DMS114 treated with DMSO at 0.1 percent for 48 hours (cell line): ENCODE data around the gene MEIS3.

ENCODE experiments used
- DNase-seq: peaks from one replicate; lab custom pipeline; 2025; ENCODE audit not compliant: unreplicated experiment; lab: John Stamatoyannopoulos, UW

MEIS3 gene

DNA sequence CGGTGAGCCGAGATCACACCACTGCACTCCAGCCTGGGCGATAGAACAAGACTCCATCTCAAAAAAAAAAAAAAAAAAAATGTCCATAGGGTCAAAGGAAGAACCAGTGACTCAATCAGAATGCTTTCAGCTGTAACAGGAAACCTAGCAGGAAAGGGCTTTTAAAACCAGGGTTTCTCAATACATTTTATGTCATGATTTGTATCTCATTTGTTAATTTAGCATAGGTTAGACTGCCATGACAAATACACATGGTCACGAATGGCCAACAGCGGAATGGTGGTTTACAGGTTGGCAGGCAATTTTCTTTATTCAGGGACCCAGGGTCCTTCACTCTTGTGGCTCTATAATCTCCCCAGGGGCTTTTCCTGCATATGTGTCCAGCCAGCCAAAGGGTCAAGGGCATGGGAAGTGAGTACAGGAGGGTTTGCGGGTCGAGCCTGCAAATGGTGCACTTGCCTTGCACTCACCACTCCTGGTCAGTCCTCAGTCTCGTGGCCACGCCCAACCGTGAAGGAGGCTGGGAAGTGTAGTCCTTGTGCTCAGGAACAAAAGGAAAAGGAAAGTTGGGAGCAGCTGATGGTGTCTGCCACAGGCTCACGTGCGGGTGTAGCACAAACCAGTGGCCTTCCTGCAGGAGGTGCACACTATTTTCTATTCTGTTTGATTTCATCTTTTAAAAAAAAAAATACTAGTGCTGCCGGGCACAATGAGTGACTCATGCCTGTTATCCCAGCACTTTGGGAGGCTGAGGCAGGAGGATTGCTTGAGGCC is 55.4 kb downstream of the MEIS3 start:
- no peak for DNase-seq

DNA sequence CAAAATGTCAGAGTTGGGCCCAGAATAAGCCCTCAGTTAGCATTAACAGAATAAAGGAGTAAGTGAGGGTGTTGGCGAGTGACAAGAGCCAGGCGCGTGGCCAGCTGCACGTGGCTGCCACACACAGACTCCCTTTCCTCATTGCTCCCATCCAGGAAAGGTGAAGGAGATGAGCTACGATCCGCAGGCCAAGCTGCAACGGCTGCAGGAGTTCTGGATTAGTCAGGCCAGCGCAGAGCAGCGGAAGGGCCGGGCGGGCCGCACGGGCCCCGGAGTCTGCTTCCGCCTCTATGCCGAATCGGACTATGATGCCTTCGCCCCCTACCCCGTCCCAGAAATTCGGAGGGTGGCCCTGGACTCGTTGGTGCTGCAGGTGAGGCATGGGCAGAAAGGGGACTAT is 57.0 kb downstream of the MEIS3 start:
- no peak for DNase-seq

DNA sequence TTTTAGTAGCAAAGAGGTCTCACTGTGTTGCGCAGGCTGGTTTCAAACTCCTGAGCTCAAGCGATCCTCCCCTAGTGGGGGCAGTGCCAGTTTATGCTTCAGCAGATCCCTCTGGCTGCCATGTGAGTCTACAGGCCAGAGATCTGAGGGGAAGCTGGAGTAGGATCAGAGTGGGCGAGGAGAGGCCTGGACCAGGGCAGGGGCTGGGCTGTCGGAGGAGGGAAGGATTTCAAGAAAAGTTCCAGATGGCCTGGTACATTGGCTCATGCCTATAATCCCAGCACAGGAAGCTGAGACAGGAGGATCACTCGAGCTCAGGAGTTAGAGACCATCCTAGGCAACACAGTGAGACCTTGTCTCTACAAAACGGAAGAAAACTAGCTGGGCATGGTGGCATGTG is 60.4 kb downstream of the MEIS3 start:
- DNase-seq, result no peak

DNA sequence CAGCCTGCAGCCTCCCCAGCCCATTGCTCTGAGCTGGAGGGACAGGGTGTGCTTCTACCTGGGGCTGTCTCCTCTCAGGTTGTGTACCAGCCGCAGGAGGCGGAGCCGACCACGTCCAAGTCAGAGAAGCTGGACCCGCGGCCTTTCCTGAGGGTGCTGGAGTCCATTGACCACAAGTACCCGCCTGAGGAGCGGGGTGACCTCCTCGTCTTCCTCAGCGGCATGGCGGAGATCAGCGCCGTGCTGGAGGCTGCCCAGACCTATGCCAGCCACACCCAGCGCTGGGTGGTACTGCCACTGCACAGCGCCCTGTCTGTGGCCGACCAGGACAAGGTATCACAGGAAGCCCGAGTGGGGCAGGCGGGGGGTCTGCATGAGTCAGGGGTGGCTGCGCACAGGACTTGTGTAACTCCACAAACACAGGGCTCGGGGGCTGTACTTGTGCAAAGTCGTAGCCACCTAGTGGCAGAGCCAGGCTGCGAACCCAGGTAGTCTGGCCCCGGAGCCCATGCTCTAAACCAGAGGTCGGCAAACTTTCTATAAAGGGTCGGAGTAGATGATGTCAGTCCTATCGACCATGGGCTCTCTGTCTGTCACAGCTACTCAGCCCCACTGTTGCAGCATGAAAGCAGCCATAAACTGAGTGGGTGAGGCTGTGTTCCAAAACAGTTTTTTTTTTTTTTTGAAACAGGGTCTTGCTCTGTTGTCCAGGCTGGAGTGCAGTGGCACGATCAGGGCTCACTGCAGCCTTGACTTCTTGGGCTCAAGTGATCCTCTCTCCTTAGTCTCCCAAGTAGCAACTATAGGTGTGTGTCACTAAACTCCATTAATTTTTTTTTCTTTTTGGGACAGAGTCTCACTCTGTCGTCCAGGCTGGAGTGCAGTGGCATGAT is 61.3 kb downstream of the MEIS3 start:
- DNase-seq, result no peak

DNA sequence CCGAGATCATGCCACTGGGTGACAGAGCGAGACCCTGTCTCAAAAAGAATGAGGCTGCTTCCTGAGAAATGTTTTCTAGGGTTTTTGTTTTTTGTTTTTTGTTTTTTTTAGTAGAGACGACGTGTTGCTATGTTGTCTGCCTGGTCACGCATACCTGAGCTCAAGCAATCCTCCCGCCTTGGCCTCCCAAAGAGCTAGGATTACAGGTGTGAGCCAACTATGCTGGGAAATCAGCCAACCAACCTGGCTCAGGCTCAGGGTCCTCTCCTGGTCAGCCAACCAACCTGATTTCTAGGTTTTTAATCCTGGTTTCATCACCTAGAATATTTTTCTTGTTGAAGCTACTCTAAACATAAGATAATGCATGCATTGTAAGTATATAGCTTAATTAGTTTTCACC is 62.4 kb downstream of the MEIS3 start:
- no peak for DNase-seq

DNA sequence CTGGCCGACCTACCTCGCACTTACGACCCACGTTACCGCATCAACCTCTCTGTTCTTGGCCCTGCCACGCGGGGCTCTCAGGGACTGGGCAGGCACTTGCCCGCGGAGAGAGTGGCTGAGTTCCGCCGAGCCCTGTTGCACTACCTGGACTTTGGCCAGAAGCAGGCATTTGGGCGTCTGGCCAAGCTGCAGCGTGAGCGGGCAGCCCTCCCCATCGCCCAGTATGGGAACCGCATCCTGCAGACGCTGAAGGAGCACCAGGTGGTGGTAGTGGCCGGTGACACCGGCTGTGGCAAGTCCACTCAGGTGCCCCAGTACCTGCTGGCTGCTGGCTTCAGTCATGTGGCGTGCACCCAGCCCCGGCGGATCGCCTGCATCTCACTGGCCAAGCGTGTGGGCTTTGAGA is 66.0 kb downstream of the MEIS3 start:
- no peak for DNase-seq
